KOPT-K1 (cell line): ENCODE results near the gene EFCAB6.

Experiments
- H3K27ac ChIP-seq: fragments of 200-600 bp; sonication (generic); 2 replicates; pipeline ENCODE4 v1.5.1; 2016; ENCODE audit warnings: antibody characterized with exemption, mild to moderate bottlenecking, low read depth, low read length; ENCODE audit not compliant: poor library complexity, severe bottlenecking
- H3K36me3 ChIP-seq: fragments of 200-600 bp; sonication (generic); 2 replicates; pipeline ENCODE4 v1.5.1; 2017; ENCODE audit warnings: antibody characterized with exemption, mild to moderate bottlenecking, low read length, moderate library complexity; ENCODE audit not compliant: insufficient read depth
- H3K9me3 ChIP-seq: fragments of 200-600 bp; sonication (generic); 2 replicates; pipeline ENCODE4 v1.5.1; 2017; ENCODE audit warnings: antibody characterized with exemption, low read length, mild to moderate bottlenecking; ENCODE audit not compliant: insufficient read depth, poor library complexity, severe bottlenecking

The EFCAB6 gene

GRCh38 chr22:43652845-43653244, 159.3 kb downstream of the EFCAB6 start:
- Histone ChIP-seq H3K9me3 (peaks cover 8% of the 10 kb centered on the region), H3K27ac (no peak overlapping the region), H3K36me3 (no peaks in the 10 kb centered on the region)

- no peak overlapping the region for H3K27ac ChIP-seq
Observed at GRCh38 chr22:43643387-43643786, 168.7 kb downstream of the EFCAB6 start.

GRCh38 chr22:43642319-43643206, 169.5 kb downstream of the EFCAB6 start:
- Histone ChIP-seq H3K27ac (no peak overlapping the region), H3K9me3 (peaks cover 19% of the 10 kb centered on the region), H3K36me3 (no peaks in the 10 kb centered on the region)

More at GRCh38 chr22:43643387-43643786, 168.7 kb downstream of the EFCAB6 start:
- Histone ChIP-seq H3K36me3 (no peaks in the 10 kb centered on the region), H3K9me3 (peaks cover 13% of the 10 kb centered on the region)

- Histone ChIP-seq H3K36me3 (no peaks in the 10 kb centered on the region), H3K9me3 (peaks cover 19% of the 10 kb centered on the region), H3K27ac (no peak overlapping the region)
Observed at GRCh38 chr22:43639228-43639948, 172.7 kb downstream of the EFCAB6 start.

GRCh38 chr22:43637275-43638260, 174.5 kb downstream of the EFCAB6 start:
- H3K9me3 ChIP-seq, result peaks cover 19% of the 10 kb centered on the region
- H3K36me3 ChIP-seq, result no peaks in the 10 kb centered on the region
- H3K27ac ChIP-seq, result no peak overlapping the region

- Histone ChIP-seq H3K36me3 (no peaks in the 10 kb centered on the region), H3K9me3 (peaks cover 19% of the 10 kb centered on the region), H3K27ac (no peak overlapping the region)
Observed at GRCh38 chr22:43636086-43636485, 176.0 kb downstream of the EFCAB6 start.

GRCh38 chr22:43635101-43635500, 177.0 kb downstream of the EFCAB6 start:
- H3K27ac ChIP-seq, result no peak overlapping the region
- peaks cover 19% of the 10 kb centered on the region for H3K9me3 ChIP-seq
- no peaks in the 10 kb centered on the region for H3K36me3 ChIP-seq

GRCh38 chr22:43634316-43634715, 177.8 kb downstream of the EFCAB6 start:
- H3K9me3 ChIP-seq, result peaks cover 14% of the 10 kb centered on the region
- H3K36me3 ChIP-seq, result no peaks in the 10 kb centered on the region

GRCh38 chr22:43633631-43634285, 178.3 kb downstream of the EFCAB6 start:
- Histone ChIP-seq H3K36me3 (no peaks in the 10 kb centered on the region), H3K27ac (no peak overlapping the region), H3K9me3 (peaks cover 8% of the 10 kb centered on the region)

More at GRCh38 chr22:43634316-43634715, 177.8 kb downstream of the EFCAB6 start:
- H3K27ac ChIP-seq, result no peak overlapping the region

- Histone ChIP-seq H3K27ac (no peak overlapping the region), H3K9me3 (no peaks in the 10 kb centered on the region), H3K36me3 (no peaks in the 10 kb centered on the region)
Observed at GRCh38 chr22:43631846-43632245, 180.3 kb downstream of the EFCAB6 start.

GRCh38 chr22:43631201-43631600, 180.9 kb downstream of the EFCAB6 start:
- Histone ChIP-seq H3K36me3 (no peaks in the 10 kb centered on the region), H3K9me3 (no peaks in the 10 kb centered on the region), H3K27ac (no peak overlapping the region)

- H3K27ac ChIP-seq, result no peak overlapping the region
- no peaks in the 10 kb centered on the region for H3K36me3 ChIP-seq
- no peaks in the 10 kb centered on the region for H3K9me3 ChIP-seq
Observed at GRCh38 chr22:43630451-43630850, 181.7 kb downstream of the EFCAB6 start.

GRCh38 chr22:43628250-43628649, 183.9 kb downstream of the EFCAB6 start:
- Histone ChIP-seq H3K9me3 (no peaks in the 10 kb centered on the region), H3K36me3 (no peaks in the 10 kb centered on the region), H3K27ac (no peak overlapping the region)

GRCh38 chr22:43627485-43628213, 184.5 kb downstream of the EFCAB6 start:
- H3K36me3 ChIP-seq, result no peaks in the 10 kb centered on the region
- no peaks in the 10 kb centered on the region for H3K9me3 ChIP-seq
- no peak overlapping the region for H3K27ac ChIP-seq
